ENCODE results near the gene GPR32.
"Not testable (repeated sequence)": the region's sequence is repeated elsewhere in the genome, so short reads cannot be mapped to it uniquely, and the experiment has no call there.

DNA sequence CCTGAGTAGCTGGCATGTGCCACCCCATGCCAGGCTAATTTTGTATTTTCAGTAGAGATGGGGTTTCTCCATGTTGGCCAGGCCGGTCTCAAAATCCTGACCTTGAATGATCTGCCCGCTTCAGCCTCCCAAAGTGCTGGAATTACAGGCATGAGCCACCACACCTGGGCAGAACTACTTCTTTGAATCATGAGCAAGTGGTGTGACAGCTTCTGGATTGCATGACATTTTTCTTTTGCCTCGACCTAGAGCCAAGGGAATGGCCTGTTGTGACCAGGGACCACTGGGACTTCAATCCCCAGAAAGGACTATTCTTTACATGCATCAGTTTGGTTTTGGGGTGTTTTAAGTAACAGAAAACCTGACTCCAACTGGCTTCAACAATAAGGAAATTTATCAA is 2.6 kb downstream of the GPR32 start:
- not testable (repeated sequence) for TF ChIP-seq POLR2A (IDR thresholded peaks at IDR 0.05)
- TF ChIP-seq, protein P1, sequence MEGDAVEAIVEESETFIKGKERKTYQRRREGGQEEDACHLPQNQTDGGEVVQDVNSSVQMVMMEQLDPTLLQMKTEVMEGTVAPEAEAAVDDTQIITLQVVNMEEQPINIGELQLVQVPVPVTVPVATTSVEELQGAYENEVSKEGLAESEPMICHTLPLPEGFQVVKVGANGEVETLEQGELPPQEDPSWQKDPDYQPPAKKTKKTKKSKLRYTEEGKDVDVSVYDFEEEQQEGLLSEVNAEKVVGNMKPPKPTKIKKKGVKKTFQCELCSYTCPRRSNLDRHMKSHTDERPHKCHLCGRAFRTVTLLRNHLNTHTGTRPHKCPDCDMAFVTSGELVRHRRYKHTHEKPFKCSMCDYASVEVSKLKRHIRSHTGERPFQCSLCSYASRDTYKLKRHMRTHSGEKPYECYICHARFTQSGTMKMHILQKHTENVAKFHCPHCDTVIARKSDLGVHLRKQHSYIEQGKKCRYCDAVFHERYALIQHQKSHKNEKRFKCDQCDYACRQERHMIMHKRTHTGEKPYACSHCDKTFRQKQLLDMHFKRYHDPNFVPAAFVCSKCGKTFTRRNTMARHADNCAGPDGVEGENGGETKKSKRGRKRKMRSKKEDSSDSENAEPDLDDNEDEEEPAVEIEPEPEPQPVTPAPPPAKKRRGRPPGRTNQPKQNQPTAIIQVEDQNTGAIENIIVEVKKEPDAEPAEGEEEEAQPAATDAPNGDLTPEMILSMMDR (IDR thresholded peaks at IDR 0.05): not testable (repeated sequence)

Measured in Peyer's patch (tissue), 4 donors.